Measurements from ENCODE around the gene PARD3B. TPM values are rescaled to one million over a fixed set of nuclear protein-coding genes. Genes with fewer than 3 reads are reported as not detected.

The PARD3B gene
- total RNA-seq, 1 experiment from 2014 or later = 3.6 TPM

DNA sequence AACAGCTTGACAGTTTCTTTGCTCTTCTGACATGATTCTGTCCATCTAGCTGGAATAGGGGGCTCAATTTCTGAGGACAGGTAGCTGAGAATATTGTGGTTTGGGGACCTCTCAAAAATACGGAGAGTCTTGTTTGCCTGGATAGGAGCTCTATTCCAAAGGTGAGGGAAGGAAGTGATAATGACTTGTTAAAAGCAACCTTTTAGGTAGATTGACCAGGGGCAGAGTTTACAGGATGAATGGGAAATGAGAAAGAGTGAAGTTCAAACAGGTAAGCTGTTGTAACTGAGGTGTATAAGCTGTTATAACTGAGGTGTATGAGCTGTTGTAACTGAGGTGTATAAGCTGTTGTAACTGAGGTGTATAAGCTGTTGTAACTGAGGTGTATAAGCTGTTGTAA is 25.1 kb downstream of the PARD3B start:
- in situ Hi-C loops (cut with HindIII; ENCODE audit: low pct_unique_long_range_greater_than_20kb, low sequenced_read_pairs) = no loop called here
- POLR2A ChIA-PET = interaction anchor here (0.6 kb wide), 1 partner anchor 748 kb away, joined by 3 read pairs; no protein-coding TSS in a partner anchor
- DNase-seq (ENCODE audit: low read depth, low spot score) (no peak), ATAC-seq (no peak)
- Histone ChIP-seq H3K36me3 (ENCODE audit: control insufficient read depth, insufficient read depth, low read length) (no peaks in the 10 kb centered on the region), H3K4me1 (ENCODE audit: control insufficient read depth, insufficient read depth, low read length) (no peaks in the 10 kb centered on the region), H3K4me3 (ENCODE audit: low read depth in 2 of 2, low read length in 2 of 2) (no peak overlapping the region), H3K27me3 (ENCODE audit: control insufficient read depth, insufficient read depth, low read length) (no peaks in the 10 kb centered on the region), H3K27ac (ENCODE audit: low read length) (no peak overlapping the region), H3K9me3 (ENCODE audit: control insufficient read depth, insufficient read depth, low read depth, low read length) (no peaks in the 10 kb centered on the region)
- CTCF ChIA-PET = no interaction called here
- intact Hi-C loops (cut with micrococcal nuclease; ENCODE audit: unreplicated experiment) = no loop called here
- BruUV-seq (replicated peaks) = no TSS peak
- TF ChIP-seq CTCF (IDR thresholded peaks at IDR 0.05) = no peak

DNA sequence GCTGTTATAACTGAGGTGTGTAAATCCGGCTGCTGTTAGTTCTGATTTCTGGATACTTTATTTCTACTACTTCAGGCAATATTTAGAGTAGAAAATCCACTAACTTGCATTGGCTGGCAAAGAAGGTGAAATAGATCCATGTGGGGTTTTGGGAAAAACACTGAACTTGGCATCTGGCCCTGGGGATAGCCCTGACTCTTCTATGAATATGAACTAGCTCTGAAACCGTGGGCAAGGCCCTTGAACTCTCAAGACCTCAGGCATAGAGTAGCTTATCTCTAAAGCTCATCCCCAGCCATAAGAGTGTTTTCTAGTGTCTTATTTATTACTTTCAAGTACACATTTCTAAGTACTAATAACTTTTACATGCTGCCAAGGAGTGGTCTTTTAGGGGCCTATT is 25.8 kb downstream of the PARD3B start:
- ChIA-PET POLR2A (no interaction called here), CTCF (no interaction called here)
- no peaks in the 10 kb centered on the region for H3K27me3 ChIP-seq (ENCODE audit: control insufficient read depth, insufficient read depth, low read length)
- DNase-seq (ENCODE audit: low read depth, low spot score) (no peak), ATAC-seq (no peak)
- H3K4me1 ChIP-seq (ENCODE audit: control insufficient read depth, insufficient read depth, low read length) = no peaks in the 10 kb centered on the region
- TF ChIP-seq SIN3A (IDR thresholded peaks at IDR 0.05; ENCODE audit: borderline replicate concordance, insufficient read depth, low read depth, low read length) (no peak), POLR2AphosphoS5 (IDR thresholded peaks at IDR 0.05; ENCODE audit: low read depth, low read length) (no peak), REST (IDR thresholded peaks at IDR 0.05; ENCODE audit: insufficient read depth in 1 of 2, low read depth in 2 of 2, low read length in 1 of 2) (no peak), CTCF (IDR thresholded peaks at IDR 0.05) (no peak), TCF7L2 (IDR thresholded peaks at IDR 0.05; ENCODE audit: low read depth, low read length) (no peak)
- no peaks in the 10 kb centered on the region for H3K36me3 ChIP-seq (ENCODE audit: control insufficient read depth, insufficient read depth, low read length)
- BruUV-seq (replicated peaks) = no TSS peak
- in situ Hi-C loops (cut with HindIII; ENCODE audit: low pct_unique_long_range_greater_than_20kb, low sequenced_read_pairs) (no loop called here), intact Hi-C loops (cut with micrococcal nuclease; ENCODE audit: unreplicated experiment) (no loop called here)
- no peak overlapping the region for H3K27ac ChIP-seq (ENCODE audit: low read length)
- no peak overlapping the region for H3K4me3 ChIP-seq (ENCODE audit: low read depth in 2 of 2, low read length in 2 of 2)
- H3K9me3 ChIP-seq (ENCODE audit: control insufficient read depth, insufficient read depth, low read depth, low read length) = no peaks in the 10 kb centered on the region

- intact Hi-C loops (cut with micrococcal nuclease; ENCODE audit: unreplicated experiment) (no loop called here), in situ Hi-C loops (cut with HindIII; ENCODE audit: low pct_unique_long_range_greater_than_20kb, low sequenced_read_pairs) (no loop called here)
- Histone ChIP-seq H3K4me3 (ENCODE audit: low read depth in 2 of 2, low read length in 2 of 2) (no peak overlapping the region), H3K36me3 (ENCODE audit: control insufficient read depth, insufficient read depth, low read length) (no peaks in the 10 kb centered on the region), H3K9me3 (ENCODE audit: control insufficient read depth, insufficient read depth, low read depth, low read length) (no peaks in the 10 kb centered on the region), H3K27ac (ENCODE audit: low read length) (no peak overlapping the region), H3K27me3 (ENCODE audit: control insufficient read depth, insufficient read depth, low read length) (no peaks in the 10 kb centered on the region), H3K4me1 (ENCODE audit: control insufficient read depth, insufficient read depth, low read length) (no peaks in the 10 kb centered on the region)
- ChIA-PET POLR2A (no interaction called here), CTCF (no interaction called here)
- ATAC-seq (no peak), DNase-seq (ENCODE audit: low read depth, low spot score) (no peak)
- no TSS peak for BruUV-seq (replicated peaks)
- TF ChIP-seq POLR2AphosphoS5 (IDR thresholded peaks at IDR 0.05; ENCODE audit: low read depth, low read length) = no peak
- no peak for TF ChIP-seq TCF7L2 (IDR thresholded peaks at IDR 0.05; ENCODE audit: low read depth, low read length)
These were observed 26.6 kb downstream of the PARD3B start for GRCh38 chr2:204571911-204572310.

Data from Panc1 (cell line).